ENCODE results near the gene RFK. TPM values are rescaled to one million over a fixed set of nuclear protein-coding genes. Genes with fewer than 3 reads are reported as not detected.

Gene RFK
- total RNA-seq, 1 donor from 2014 or later: 7.8 TPM

DNA sequence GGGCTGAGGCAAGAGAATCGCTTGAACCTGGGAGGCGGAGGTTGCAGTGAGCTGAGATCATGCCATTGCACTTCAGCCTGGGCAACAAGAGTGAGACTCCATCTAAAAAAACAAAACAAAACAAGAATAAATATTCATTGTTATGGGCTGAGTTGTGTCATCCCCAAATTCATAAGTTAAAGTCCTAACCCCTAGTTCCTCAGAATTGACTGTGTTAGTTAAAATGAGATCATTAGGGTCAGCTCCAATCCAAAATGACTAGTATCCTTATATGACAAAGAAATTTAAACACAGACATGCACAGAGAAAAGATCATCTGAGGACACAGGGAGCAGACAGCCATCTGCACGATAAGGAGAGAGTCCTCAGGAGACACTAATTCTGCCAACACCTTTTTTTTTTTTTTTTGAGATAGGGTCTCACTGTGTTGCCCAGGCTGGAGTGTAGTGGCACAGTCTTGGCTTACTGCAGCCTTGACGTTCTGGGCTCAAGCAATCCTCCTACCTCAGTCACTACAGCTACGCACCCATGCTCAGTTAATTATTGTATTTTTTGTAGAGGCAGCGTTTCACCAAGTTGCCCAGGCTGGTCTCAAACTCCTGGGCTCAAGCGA lies 32.7 kb upstream of the RFK start:
- Histone ChIP-seq H3K27ac (ENCODE audit: low read depth, low read length) (no peak overlapping the region), H3K4me3 (ENCODE audit: low read length in 3 of 3) (no peak overlapping the region), H3K9ac (ENCODE audit: low read depth in 1 of 3, low read length in 3 of 3) (no peak overlapping the region), H3K27me3 (ENCODE audit: control insufficient read depth in 3 of 3, insufficient read depth in 3 of 3, low read length in 3 of 3) (no peaks in the 10 kb centered on the region), H3K9me3 (ENCODE audit: control insufficient read depth in 3 of 3, low read length in 3 of 3) (no peaks in the 10 kb centered on the region), H3K36me3 (ENCODE audit: control insufficient read depth in 3 of 3, insufficient read depth in 3 of 3, low read length in 3 of 3) (no peaks in the 10 kb centered on the region), H3K4me1 (ENCODE audit: control insufficient read depth in 3 of 3, insufficient read depth in 3 of 3, low read length in 3 of 3) (no peaks in the 10 kb centered on the region)

DNA sequence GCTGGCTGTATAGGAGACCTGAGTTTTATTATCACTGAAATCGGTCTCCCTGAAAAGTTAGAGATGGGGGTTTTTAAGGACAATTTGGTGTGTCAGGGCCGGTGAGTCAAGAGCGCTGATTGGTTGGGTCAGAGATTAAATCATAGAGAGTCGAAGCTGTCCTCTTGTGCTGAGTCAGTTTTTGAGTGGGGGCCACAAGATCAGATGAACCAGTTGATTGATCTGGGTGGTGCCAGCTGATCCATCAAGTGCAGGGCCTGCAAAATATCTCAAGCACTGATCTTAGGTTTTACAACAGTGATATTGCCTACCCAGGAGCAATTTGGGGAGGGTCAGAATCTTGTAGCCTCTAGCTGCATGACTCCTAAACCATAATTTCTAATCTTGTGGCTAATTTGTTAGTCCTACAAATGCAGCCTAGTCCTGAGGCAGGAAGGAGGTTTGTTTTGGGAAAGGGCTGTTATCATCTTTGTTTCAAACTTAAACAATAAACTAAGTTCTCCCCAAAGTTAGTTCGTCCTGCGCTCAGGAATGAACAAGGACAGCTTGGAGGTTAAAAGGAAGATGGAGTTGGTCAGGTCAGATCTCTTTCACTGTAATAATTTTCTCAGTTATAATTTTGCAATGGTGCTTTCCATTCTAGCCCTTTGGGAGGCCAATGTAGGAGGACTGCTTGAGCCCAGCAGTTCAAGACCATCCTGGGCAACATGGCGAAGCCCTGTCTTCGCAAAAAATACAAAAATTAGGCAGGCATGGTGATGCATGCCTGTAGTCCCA lies 31.6 kb upstream of the RFK start:
- H3K9me3 ChIP-seq (ENCODE audit: control insufficient read depth in 3 of 3, low read length in 3 of 3): no peaks in the 10 kb centered on the region
- H3K27me3 ChIP-seq (ENCODE audit: control insufficient read depth in 3 of 3, insufficient read depth in 3 of 3, low read length in 3 of 3): no peaks in the 10 kb centered on the region
- no peaks in the 10 kb centered on the region for H3K36me3 ChIP-seq (ENCODE audit: control insufficient read depth in 3 of 3, insufficient read depth in 3 of 3, low read length in 3 of 3)
- H3K27ac ChIP-seq (ENCODE audit: low read depth, low read length): no peak overlapping the region
- no peaks in the 10 kb centered on the region for H3K4me1 ChIP-seq (ENCODE audit: control insufficient read depth in 3 of 3, insufficient read depth in 3 of 3, low read length in 3 of 3)
- no peak overlapping the region for H3K4me3 ChIP-seq (ENCODE audit: low read length in 3 of 3)
- no peak overlapping the region for H3K9ac ChIP-seq (ENCODE audit: low read depth in 1 of 3, low read length in 3 of 3)

DNA sequence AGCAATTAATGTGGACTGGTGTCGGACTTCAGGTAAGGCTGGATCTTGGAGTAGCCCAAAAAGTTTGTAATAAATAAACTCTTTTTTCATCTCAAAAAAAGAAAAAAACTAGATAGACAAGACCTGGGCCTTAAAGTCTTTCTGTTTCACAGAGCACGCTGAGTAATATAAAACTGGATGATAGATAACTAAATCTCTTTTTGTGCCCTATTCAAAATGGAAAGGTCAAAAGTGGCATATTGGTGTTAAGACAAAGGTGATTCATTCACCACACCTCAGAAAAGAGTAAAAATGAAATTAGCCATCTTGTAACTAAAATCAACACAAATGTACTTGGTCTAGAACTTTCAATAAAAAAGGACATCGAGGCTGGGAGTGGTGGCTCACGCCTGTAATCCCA lies 30.3 kb upstream of the RFK start:
- Histone ChIP-seq H3K4me1 (ENCODE audit: control insufficient read depth in 3 of 3, insufficient read depth in 3 of 3, low read length in 3 of 3) (no peaks in the 10 kb centered on the region), H3K27me3 (ENCODE audit: control insufficient read depth in 3 of 3, insufficient read depth in 3 of 3, low read length in 3 of 3) (no peaks in the 10 kb centered on the region), H3K36me3 (ENCODE audit: control insufficient read depth in 3 of 3, insufficient read depth in 3 of 3, low read length in 3 of 3) (no peaks in the 10 kb centered on the region), H3K4me3 (ENCODE audit: low read length in 3 of 3) (no peak overlapping the region), H3K9ac (ENCODE audit: low read depth in 1 of 3, low read length in 3 of 3) (no peak overlapping the region), H3K9me3 (ENCODE audit: control insufficient read depth in 3 of 3, low read length in 3 of 3) (no peaks in the 10 kb centered on the region), H3K27ac (ENCODE audit: low read depth, low read length) (no peak overlapping the region)

DNA sequence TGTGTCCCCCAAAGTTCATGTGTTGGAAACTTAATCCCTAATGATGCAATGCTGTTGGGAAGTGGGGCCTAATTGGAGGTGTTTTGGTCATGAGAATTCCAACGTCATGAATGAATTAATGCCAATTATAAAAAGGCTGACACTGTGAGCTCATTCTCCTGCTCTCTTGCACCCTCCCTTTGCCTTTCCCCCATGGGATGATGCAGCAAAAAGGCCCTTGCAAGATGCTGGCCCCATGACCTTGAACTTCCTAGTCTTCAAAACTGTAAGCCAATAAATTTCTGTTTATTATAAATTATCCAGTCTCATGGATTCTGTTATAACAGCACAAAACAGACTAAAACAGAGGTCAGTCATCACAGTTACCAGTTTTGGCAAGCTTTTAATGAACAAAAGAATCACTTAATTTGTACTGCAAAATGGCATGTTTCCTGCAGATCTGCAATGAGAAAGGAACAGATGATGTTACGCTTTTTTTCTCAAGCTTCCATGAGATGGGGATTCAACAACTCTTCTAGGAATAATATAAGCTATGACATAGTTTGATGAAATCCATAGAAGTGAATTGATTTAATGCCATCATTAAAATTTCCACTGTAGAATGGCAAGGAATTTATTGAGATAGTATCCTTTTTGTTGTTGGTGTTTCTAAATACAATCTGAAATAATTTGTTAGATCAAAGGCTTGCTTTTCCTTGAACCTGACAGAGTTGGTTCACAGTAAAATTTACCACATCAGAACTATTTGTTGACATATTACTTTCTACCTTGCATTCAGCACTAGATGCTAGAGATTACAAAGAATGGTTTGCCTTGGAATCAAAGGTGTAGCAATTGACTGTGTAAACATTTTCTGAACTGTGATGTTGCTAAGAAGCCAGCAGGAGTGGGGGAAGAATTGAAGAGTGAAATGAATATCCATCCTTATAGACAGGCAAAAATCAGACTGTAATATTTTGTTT lies 29.3 kb upstream of the RFK start:
- H3K27me3 ChIP-seq (ENCODE audit: control insufficient read depth in 3 of 3, insufficient read depth in 3 of 3, low read length in 3 of 3): no peaks in the 10 kb centered on the region
- no peaks in the 10 kb centered on the region for H3K4me1 ChIP-seq (ENCODE audit: control insufficient read depth in 3 of 3, insufficient read depth in 3 of 3, low read length in 3 of 3)
- no peaks in the 10 kb centered on the region for H3K9me3 ChIP-seq (ENCODE audit: control insufficient read depth in 3 of 3, low read length in 3 of 3)
- H3K36me3 ChIP-seq (ENCODE audit: control insufficient read depth in 3 of 3, insufficient read depth in 3 of 3, low read length in 3 of 3): no peaks in the 10 kb centered on the region
- H3K27ac ChIP-seq (ENCODE audit: low read depth, low read length): no peak overlapping the region
- no peak overlapping the region for H3K4me3 ChIP-seq (ENCODE audit: low read length in 3 of 3)
- H3K9ac ChIP-seq (ENCODE audit: low read depth in 1 of 3, low read length in 3 of 3): no peak overlapping the region

DNA sequence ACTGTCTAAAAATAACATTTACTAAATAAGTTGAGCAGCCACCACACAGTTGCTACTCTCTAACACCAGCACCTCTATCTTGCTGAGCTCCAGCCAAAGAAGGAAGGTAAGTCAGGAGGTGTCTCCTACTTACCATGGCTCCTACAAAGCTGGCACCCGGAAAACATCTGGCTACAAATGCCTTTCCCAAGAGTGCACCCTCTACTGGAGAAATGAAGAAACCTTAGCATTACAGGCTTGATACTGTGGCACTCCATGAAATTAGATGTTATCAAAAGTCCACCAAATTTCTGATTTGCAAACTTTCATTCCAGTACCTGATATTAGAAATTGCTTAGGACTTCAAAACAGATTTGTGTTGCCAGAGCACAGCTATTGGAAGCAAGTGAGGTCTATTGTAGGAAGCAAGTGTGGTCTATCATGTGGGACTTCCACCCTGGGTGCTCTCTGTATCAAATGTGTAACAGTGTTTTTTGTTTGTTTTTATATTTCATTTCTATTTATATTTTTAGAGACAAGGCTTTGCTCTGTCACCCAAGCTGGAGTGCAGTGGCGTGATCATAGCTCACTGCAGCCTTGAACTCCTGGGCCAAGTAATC lies 25.7 kb upstream of the RFK start:
- no peak overlapping the region for H3K27ac ChIP-seq (ENCODE audit: low read depth, low read length)
- H3K36me3 ChIP-seq (ENCODE audit: control insufficient read depth in 3 of 3, insufficient read depth in 3 of 3, low read length in 3 of 3): no peaks in the 10 kb centered on the region
- no peaks in the 10 kb centered on the region for H3K9me3 ChIP-seq (ENCODE audit: control insufficient read depth in 3 of 3, low read length in 3 of 3)
- no peak overlapping the region for H3K4me3 ChIP-seq (ENCODE audit: low read length in 3 of 3)
- H3K27me3 ChIP-seq (ENCODE audit: control insufficient read depth in 3 of 3, insufficient read depth in 3 of 3, low read length in 3 of 3): no peaks in the 10 kb centered on the region
- no peaks in the 10 kb centered on the region for H3K4me1 ChIP-seq (ENCODE audit: control insufficient read depth in 3 of 3, insufficient read depth in 3 of 3, low read length in 3 of 3)
- H3K9ac ChIP-seq (ENCODE audit: low read depth in 1 of 3, low read length in 3 of 3): no peak overlapping the region

DNA sequence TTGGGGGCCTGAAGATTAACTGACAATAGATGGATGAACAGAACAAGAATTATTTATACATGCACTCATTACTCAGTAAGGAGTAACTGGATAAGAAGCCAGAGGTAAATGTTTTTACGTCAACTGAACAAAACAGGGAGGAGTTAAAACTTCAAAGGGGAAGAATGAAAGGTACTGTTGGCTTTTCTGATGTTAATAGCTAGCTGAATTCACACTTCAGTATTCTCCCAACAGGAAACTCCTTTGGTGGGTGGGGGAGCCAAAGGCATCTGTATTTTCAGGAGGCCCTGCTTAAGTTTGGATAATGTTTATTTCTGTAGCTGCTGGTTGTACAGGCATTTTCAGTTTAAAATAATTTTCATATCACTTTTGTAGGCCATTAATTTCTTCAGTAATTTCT lies 23.2 kb upstream of the RFK start:
- H3K4me3 ChIP-seq (ENCODE audit: low read length in 3 of 3): no peak overlapping the region
- H3K9me3 ChIP-seq (ENCODE audit: control insufficient read depth in 3 of 3, low read length in 3 of 3): peaks cover 0 to 3% (median 0%) of the 10 kb centered on the region in 3 donors
- H3K27me3 ChIP-seq (ENCODE audit: control insufficient read depth in 3 of 3, insufficient read depth in 3 of 3, low read length in 3 of 3): no peaks in the 10 kb centered on the region
- H3K36me3 ChIP-seq (ENCODE audit: control insufficient read depth in 3 of 3, insufficient read depth in 3 of 3, low read length in 3 of 3): no peaks in the 10 kb centered on the region
- no peak overlapping the region for H3K9ac ChIP-seq (ENCODE audit: low read depth in 1 of 3, low read length in 3 of 3)
- H3K4me1 ChIP-seq (ENCODE audit: control insufficient read depth in 3 of 3, insufficient read depth in 3 of 3, low read length in 3 of 3): no peaks in the 10 kb centered on the region
- H3K27ac ChIP-seq (ENCODE audit: low read depth, low read length): no peak overlapping the region

DNA sequence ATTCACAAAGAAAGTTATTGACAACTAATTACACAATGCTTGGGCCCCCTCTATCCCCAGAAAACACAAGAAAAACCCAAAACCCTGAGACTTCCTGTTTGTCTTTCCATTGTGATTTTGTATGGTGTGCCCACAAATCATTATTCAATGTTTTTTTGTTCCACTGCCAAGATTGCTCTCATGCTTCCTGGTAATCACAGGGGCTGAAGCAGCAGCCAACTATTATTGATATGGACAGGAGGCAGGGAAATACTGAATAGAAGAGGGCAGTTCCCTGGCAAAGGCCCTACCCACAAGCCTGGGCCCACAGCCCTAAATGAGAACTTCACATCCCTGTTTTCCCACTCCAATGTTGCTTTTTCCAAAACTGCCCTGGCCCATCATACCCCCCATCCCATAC lies 21.5 kb upstream of the RFK start:
- Histone ChIP-seq H3K9ac (ENCODE audit: low read depth in 1 of 3, low read length in 3 of 3) (no peak overlapping the region), H3K27me3 (ENCODE audit: control insufficient read depth in 3 of 3, insufficient read depth in 3 of 3, low read length in 3 of 3) (no peaks in the 10 kb centered on the region), H3K4me3 (ENCODE audit: low read length in 3 of 3) (no peak overlapping the region), H3K4me1 (ENCODE audit: control insufficient read depth in 3 of 3, insufficient read depth in 3 of 3, low read length in 3 of 3) (no peaks in the 10 kb centered on the region), H3K9me3 (ENCODE audit: control insufficient read depth in 3 of 3, low read length in 3 of 3) (peaks cover 0 to 3% (median 0%) of the 10 kb centered on the region in 3 donors), H3K27ac (ENCODE audit: low read depth, low read length) (no peak overlapping the region), H3K36me3 (ENCODE audit: control insufficient read depth in 3 of 3, insufficient read depth in 3 of 3, low read length in 3 of 3) (no peaks in the 10 kb centered on the region)

DNA sequence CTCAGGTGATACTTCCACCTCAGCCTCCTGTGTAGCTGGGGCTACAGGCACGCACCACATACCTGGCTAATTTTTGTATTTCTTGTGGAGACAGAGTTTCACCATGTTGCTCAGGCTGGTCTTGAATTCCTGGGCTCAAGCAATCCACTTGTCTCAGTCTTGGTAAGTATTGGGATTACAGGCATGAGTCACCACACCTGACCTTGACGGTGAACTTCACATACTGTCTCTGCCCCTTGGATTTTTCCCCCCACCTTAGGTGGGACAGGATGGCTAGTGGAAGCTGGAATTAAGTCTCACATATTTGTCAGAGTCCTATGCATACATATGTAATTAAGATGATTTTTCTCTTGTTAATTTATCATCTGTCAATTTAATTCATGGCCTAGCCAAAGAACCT lies 20.9 kb upstream of the RFK start:
- H3K4me3 ChIP-seq (ENCODE audit: low read length in 3 of 3): no peak overlapping the region
- H3K9me3 ChIP-seq (ENCODE audit: control insufficient read depth in 3 of 3, low read length in 3 of 3): peaks cover 0 to 3% (median 0%) of the 10 kb centered on the region in 3 donors
- no peak overlapping the region for H3K9ac ChIP-seq (ENCODE audit: low read depth in 1 of 3, low read length in 3 of 3)

DNA sequence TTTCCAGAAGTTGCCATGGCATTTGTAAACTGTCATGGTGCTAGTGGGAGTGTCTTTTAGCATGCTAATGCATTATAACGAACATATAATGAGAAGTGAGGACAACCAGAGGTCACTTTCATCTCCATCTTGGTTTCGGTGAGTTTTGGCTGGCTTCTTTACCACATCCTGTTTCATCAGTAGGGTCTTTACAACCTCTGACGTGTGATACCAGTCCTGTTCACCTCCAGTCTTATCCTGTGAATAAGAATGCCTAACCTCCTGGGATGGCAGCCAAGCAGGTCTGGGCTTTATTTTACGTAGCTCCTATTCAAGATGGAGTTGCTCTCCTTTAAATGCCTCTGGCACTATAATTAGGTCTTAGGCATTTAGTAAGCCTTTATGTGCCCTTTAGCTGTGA lies 20.4 kb upstream of the RFK start:
- Histone ChIP-seq H3K9ac (ENCODE audit: low read depth in 1 of 3, low read length in 3 of 3) (no peak overlapping the region), H3K27me3 (ENCODE audit: control insufficient read depth in 3 of 3, insufficient read depth in 3 of 3, low read length in 3 of 3) (no peaks in the 10 kb centered on the region), H3K4me1 (ENCODE audit: control insufficient read depth in 3 of 3, insufficient read depth in 3 of 3, low read length in 3 of 3) (no peaks in the 10 kb centered on the region), H3K9me3 (ENCODE audit: control insufficient read depth in 3 of 3, low read length in 3 of 3) (peaks cover 0 to 3% (median 0%) of the 10 kb centered on the region in 3 donors), H3K36me3 (ENCODE audit: control insufficient read depth in 3 of 3, insufficient read depth in 3 of 3, low read length in 3 of 3) (no peaks in the 10 kb centered on the region), H3K4me3 (ENCODE audit: low read length in 3 of 3) (no peak overlapping the region), H3K27ac (ENCODE audit: low read depth, low read length) (no peak overlapping the region)

More for the DNA sequence above, 20.9 kb upstream of the RFK start:
- H3K27me3 ChIP-seq (ENCODE audit: control insufficient read depth in 3 of 3, insufficient read depth in 3 of 3, low read length in 3 of 3): no peaks in the 10 kb centered on the region
- H3K27ac ChIP-seq (ENCODE audit: low read depth, low read length): no peak overlapping the region
- no peaks in the 10 kb centered on the region for H3K36me3 ChIP-seq (ENCODE audit: control insufficient read depth in 3 of 3, insufficient read depth in 3 of 3, low read length in 3 of 3)
- no peaks in the 10 kb centered on the region for H3K4me1 ChIP-seq (ENCODE audit: control insufficient read depth in 3 of 3, insufficient read depth in 3 of 3, low read length in 3 of 3)
